Erythroblast (primary cell): ENCODE data around the gene WIPF2.

Experiments used
- GATA1 ChIP-seq: IDR thresholded peaks from 2 replicates; pipeline ENCODE4 v1.6.1; 2011; ENCODE audit warnings: low read depth, mild to moderate bottlenecking, control low read depth, low read length, moderate library complexity
- POLR2A ChIP-seq: IDR thresholded peaks from 2 replicates; pipeline ENCODE4 v1.6.1; 2011; ENCODE audit warnings: mild to moderate bottlenecking, low read length

DNA sequence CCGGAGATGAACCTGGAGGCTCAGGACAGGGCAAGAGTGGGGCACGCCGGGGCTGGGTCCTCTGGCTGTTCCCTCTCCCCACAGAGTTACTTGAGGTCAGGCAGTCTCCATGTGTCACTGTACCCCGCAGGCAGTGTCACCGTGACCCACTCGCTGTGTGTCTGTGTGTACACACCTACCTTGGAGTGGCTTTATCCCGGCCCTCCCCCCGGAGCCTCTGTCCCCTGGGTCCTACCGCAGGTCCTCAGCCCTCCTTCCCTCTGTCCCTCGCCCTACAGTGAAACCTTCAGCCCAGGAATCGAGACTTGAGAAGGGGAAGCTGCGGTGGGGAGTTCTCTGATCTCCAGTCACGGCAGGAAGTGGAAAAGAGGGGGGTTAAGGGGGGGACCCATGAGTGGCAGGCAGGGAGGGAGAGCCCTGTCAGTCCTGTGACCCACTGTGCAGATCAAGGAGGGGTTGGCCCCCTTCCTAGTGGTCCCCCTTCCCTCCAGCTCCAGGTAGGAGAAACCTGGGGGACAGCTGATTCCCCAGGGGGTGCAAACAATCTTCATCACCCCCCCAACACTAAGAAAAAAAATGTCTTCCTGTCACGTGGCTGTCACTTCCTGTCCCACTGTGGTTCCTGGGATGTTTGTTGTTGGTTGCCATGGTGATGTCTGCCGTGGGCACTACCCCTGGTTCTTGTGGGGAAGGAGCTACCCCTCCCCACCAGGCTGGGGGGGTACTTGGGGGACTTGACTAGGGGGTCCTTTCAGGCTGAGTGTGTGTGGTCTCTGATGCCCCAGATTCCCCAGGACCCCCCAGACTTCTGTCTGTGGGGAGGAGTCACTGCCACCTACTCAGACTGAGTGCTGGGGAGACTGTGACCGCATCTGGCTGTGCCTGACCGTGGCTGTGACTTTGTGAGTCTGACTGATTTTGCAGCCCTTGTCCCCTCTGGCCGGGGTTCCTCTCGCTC lies 103.5 kb downstream of the WIPF2 start:
- peak; percentile 75 for TF ChIP-seq POLR2A
- TF ChIP-seq GATA1 = no peak
